RKO (cell line): Measurements from ENCODE around the gene TUBB2A.
A peak's percentile ranks its signal among the peaks of the same experiment; 100 is the strongest.
"Not testable (repeated sequence)": the region's sequence is repeated elsewhere in the genome, so short reads cannot be mapped to it uniquely, and the experiment has no call there.

ENCODE experiments used
- DNase-seq: peaks from one replicate; pipeline ENCODE4 v3.0.0-alpha.2; 2016; ENCODE audit warnings: low spot score

Gene TUBB2A

DNA sequence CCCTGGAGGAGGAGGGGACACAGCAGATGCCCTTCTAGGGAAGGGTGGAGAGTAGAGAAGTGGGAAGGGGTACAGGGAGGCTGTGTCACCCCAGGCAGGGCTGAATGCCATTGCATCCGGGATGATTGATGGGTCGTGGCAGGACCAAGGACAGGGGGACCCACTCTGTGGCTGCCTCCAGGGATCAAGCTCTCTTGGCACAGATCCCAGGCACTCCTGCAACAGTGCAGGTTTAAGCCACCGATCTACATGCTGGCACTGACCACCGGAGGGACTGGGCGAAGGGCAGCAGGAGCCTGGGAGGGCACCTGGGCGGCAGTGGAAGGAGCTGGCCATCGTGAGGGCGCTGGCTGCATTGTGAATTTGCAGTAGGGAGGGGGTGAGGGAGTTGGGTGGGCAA lies 22.6 kb upstream of the TUBB2A start:
- DNase-seq = not testable (repeated sequence)

DNA sequence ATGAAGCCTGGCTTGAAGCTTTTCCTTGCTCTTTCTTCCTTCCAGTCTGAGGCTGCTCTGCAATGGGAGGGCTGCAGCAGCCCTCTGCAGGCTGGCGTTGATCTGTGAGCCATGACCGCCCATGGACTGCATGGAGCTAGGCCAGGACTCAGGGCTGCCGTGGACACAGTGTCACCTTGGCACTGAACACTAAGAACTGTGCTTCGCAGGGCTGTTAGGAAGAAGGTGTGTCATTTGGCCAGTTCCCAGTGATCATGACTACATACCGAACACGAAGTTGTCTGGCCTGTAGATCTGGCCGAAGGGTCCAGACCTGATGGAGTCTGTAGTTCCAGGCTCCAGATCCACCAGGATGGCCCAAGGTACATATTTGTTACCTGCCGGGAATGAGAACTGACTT lies 21.3 kb upstream of the TUBB2A start:
- DNase-seq = not testable (repeated sequence)

DNA sequence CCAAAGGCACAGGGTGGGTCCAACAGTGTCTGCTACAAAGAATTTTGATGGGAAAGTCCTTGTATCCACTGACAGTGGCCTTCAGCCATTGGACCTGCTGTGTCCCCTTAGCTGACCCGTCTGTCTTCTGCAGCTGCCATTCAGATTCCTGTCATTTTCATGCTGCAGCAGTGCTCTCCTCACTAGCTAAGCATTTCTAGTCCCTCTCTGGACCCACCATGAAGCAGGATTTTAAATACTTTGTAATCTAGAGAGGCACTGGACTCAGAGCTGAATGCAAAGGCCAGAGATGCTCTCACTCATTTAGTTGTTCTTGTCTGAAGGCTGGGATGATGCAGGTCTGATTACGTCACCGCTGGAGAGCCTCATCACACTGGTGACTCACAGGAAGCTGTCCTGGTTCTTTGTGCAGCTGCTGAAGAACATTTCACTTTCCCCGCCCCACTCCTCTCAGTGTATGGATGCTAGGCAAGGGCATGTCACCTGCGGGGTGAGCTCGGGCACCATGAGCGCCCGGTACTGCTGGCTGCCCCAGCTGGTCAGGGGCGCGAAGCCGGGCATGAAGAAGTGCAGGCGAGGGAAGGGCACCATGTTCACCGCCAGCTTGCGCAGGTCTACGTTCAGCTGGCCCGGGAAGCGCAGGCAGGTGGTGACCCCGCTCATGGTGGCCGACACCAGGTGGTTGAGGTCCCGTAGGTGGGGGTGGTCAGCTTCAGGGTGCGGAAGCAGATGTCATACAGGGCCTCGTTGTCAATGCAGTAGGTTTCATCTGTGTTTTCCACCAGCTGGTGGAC lies 19.4 kb upstream of the TUBB2A start:
- DNase-seq = peak; percentile 88

DNA sequence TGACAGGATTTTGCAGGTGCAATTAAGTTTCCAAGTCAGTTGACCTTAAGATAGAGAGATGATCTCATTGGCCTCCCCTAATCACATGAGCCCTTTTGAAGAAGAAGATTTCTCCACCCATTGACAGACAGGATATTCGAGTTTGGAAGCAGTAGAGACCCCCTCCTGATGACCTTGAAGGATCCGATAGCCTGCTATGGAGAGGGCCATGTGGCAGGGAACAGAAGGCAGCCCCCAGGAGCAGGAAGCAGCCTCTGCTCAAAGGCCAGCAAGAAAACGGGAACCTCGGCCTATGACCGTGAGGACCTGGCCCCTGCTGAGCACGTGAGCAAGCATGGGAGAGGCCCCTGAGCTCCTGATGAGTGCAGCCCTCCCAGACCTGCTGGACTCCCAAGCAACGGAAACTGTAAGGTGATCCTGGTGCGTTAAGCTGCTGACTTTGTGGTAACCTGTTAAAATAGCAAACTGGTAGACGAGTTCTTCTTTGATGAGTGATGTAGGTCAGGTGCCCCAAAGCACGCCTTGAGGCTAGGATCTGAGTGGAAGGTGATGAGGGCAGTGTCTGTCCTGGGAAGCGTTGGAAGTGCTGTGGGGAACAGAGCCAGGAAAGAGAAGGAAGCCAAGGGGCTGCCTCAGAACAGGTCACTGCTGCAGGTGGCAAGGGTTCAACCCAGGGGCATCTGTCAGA lies 18.5 kb upstream of the TUBB2A start:
- DNase-seq = no peak

DNA sequence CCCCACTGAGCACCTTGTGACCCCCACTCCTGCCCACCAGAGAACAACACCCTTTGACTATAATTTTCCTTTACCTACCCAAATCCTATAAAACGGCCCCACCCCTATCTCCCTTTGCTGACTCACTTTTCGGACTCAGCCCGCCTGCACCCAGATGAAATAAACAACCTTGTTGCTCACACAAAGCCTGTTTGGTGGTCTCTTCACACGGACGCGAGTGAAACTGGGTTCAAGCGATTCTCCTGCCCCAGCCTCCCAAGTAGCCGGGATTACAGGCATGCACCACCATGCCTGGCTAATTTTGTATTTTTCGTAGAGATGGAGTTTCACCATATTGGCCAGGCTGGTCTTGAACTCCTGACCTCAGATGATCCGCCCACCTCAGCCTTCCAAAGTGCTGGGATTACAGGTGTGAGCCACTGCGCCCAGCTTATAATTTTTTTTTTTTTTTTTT lies 16.3 kb upstream of the TUBB2A start:
- not testable (repeated sequence) for DNase-seq

DNA sequence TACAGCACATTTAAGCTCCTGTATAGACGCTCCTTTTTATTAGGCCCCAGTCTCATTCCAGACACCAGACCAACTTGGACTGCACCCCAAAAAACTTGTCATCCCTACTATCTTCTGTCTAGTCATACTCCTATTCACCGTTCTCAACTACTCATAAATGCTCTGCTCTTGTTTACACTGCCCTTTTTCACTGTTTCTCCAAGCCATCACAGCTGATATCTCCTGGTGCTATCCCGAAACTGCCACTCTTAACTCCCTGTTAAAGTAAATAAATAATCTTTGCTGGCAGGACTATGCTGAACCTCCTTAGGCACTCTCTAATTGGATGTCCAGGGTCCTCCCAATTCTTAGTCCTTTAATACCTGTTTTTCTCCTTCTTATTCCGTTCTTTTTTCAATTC lies 15.4 kb upstream of the TUBB2A start:
- DNase-seq = not testable (repeated sequence)

DNA sequence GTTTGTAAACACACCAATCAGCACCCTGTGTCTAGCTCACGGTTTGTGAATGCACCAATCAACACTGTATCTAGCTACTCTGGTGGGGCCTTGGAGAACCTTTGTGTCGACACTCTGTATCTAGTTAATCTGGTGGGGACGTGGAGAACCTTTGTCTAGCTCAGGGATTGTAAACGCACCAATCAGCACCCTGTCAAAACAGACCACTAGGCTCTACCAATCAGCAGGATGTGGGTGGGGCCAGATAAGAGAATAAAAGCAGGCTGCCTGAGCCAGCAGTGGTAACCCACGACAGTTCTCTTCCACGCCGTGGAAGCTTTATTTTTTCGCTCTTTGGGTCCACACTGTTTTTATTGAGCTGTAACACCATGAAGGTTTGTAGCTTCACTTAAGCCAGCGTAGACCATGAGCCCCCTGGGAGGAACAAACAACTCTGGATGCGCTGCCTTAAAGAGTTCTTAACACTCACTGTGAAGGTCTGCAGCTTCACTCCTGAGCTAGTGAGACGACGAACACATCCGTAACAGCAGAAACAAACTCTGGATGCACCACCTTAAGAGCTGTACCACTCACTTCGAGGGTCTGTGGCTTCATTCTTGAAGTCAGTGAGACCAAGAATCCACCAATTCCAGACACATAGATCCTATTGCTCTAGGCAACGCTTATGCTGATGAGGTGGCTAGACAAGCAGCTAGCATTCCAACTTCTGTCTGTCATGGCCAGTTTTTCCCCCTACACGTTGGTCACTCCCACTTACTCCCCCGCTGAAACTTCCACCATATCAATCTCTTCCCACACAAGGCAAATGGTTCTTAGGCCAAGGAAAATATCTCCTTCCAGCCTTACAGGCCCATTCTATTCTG lies 14.2 kb upstream of the TUBB2A start:
- DNase-seq = not testable (repeated sequence)

DNA sequence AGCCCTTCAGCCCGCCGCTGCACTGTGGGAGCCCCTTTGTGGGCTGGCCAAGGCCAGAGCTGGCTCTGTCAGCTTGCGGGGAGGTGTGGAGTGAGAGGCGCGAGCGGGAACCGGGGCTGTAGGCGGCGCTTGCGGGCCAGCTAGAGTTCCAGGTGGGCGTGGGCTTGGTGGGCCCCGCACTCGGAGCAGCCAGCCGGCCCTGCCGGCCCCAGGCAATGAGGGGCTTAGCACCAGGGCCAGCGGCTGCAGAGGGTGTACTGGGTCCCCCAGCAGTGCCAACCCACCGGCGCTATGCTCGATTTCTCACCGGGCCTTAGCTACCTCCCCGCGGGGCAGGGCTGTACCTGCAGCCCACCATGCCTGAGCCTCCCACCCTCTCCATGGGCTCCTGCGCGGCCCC lies 13.3 kb upstream of the TUBB2A start:
- DNase-seq = not testable (repeated sequence)

DNA sequence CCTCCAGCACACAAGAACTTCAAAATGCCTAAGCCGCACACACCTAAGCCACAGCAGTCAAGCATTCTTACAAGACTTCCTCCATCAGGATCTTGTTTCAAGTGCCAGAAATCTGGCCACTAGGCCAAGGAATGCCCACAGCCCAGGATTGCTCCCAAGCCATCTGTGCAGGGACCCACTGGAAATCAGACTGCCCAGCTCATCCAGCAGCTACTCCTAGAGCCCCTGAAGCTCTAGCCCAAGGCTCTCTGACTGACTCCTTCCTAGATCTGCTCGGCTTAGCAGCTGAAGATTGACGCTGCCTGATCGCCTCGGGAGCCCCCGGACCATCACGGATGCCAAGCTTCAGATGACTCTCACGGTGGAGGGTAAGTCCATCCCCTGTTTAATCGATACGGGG lies 10.7 kb upstream of the TUBB2A start:
- DNase-seq = not testable (repeated sequence)

DNA sequence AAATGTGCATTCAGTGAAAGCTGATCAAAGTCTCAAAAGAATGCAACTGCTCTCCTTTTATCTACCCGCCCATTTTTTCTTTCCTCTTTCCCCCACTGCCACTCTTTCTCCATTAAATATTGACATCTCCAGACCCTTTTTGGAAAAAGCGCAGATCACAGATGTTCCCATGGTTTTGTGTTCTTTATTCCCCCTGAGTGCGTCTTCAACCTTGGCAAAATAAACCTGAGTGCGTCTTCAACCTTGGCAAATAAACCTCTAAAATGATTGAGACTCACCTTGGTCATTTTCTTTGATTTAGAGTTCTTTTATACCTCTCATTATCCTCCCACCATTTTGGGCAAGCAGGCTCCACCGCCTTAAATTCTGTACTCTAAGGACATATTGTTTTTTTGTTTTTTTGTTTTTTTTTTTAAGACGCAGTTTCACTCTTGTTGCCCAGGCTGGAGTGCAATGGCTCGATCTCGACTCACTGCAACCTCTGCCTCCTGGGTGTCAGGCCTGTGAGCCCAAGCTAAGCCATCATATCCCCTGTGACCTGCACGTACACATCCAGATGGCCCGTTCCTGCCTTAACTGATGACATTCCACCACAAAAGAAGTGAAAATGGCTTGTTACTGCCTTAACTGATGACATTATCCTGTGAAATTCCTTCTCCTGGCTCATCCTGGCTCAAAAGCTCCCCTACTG lies 9.3 kb upstream of the TUBB2A start:
- not testable (repeated sequence) for DNase-seq

DNA sequence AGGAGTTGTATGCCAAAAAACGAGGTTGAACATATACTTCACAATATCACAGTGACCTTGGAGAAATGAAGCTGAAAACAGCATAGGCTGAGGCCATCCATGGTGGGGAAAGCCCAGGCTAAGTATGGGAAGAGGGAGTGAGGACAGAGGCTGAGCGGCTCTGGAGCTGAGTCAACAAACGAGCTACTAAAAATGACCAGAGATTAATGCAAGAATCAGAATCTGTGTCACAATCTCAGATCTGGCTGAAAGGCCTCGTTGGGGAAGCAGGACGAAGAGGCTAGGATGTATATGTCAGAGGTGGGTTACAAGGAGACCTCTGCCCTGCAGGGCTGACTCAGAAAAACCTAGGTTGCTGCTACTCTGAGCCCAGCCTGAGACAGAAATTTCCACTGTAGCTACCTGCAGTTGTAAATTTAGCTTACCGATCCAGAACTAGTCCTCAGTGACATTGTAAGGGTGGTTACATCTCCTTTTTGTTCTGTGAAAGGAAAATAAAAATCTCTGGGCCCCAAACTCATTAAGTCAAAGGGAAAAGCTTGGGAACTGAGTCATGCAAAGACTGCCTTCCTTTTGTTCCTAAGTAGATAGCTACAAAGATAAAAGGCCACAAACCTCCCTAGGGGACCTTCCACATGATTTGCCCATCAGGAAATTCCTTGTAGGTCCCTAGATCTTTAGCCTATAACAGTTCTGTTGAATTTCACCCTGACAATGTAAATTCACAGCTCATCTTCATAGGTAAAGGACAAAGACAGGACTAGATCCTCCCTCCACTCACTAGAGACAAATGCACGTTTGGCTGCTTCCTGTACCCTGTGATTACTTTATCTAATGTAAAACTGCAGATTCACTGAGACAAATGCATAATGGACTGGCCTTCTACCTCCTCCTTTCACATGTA lies 8.5 kb upstream of the TUBB2A start:
- no peak for DNase-seq

DNA sequence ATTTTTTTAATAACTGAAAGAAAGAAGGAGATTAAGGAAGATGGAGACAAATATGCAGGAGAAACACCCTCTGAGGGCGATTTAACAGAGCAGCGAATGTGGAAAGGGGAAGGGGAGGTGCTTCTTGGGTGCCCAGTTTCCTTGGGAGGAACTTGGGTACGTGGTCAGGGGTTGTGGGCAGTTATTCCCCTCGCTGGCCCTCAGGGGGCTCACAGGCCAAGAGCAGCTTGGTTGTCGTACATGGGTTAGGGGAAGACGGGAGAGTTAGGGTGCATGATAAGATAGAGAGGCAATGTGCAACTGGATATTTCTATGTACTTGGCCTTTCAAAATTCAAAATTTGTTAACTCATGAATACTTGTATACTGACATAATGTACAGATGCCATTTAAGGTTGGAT lies 7.0 kb upstream of the TUBB2A start:
- DNase-seq = no peak

DNA sequence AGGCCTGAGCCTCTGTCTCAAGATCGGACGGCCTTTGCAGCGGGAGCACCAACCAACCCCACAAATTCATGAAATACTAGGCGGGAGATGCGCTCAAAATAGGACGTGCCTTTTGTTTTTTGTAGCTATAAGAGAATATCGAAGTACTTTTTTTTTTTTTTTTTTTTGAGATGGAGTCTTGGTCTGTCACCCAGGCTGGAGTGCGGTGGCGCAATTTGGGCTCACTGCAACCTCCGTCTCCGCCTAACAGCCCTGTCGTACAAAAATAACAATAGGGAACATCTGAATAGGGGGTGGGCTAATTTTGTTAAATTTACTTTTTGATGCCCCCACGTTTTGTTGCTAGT lies 5.9 kb upstream of the TUBB2A start:
- DNase-seq = no peak

DNA sequence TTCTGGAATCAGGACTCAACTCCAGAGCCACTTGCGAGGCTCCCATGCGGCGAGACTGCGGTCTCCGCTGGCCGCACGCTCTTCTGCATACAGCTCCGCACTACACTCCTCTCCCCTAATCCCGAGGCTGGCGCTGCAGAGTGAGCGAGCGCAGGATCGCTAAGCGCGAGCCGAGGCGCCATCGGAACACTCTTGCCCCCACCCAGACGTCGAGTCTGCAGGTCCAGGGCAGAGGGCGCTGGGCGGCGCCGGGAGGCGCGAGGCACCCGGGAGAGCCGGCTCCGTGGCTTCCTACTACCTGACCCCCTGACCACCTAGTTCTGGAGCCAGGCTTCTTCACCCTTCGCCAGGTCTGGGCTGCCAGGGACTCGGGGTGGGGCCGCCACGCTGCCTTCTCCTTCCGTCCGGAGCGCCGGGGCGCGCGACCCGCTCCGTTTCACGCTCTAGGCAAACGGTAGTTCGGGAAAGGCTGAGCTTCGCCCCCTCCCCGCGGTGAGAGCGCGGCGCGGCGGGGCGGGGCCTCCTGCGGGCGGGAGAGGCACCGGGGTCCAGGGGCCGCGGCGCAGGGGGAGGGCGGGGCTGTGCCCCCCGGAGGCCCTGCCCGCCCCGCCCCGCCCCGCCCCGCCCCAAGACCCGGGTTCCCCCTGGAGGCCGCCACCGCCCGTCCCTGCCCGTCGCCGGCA lies 5.4 kb upstream of the TUBB2A start:
- DNase-seq = peak; percentile 72

DNA sequence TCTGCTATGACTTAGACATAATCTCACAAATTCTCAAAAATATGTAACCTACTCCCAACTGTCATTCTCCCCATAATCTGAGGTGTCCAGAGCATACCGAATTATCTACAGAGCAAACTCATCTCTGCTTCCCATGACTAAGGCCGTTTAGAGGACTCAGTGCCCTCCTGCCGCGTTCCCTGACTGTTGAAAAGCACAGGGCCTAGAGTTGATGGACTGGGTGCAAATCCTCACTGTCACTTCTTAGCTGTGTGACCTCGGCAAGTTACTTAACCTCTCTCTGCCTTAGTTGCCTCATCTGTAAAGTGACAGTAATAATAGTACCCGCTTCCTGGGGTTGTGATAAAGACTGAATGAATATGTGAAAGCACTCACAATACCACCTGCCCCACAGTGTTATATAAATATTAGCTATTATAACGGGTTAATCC lies 4.7 kb upstream of the TUBB2A start:
- DNase-seq = peak; percentile 90

DNA sequence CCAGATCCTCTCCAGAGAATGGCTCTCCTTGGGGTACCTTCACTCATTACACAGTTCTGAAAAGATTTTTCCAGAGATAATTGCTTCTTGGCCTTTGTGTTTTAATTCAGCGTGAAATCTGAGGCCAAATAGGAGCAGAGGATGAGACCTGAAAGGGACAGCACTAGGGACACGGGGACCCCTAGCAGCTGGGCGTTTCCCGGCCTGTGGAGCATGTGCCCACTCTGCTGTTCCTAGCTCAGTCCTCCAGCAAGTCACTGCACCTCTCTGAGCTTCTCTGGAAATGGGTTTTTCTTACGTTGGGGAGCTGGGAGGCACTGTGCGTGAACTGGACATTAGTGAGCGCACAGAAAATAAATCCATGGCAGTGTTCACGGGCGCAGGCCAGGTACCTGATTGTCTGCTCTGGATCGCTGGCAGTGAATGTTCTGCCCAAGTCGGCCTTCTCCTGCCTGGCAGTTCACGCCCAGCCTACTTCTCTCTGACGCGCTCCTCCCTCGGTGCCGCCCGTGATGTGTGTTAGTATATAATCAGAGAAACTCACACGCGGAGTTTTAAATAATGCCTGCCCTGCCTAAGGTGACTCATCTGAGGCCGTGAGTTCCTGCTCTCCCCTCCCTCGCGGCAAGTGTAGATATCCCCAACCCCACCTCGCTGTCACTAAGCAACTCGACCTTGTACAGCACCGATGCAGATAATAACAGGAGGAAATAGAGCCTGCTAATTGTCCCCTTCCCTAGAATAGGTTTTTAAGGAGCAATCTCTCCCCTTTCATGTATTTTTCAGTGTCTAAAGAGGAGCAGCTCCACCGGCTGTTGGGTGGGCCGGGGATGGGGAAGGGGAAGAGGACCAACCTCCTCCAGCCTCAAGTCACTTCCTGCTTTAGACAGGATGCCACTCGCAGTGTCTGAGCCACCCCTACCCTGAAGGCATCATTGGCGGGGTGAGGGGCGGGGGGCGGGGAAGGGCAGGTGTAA lies 2.7 kb upstream of the TUBB2A start:
- DNase-seq = no peak

DNA sequence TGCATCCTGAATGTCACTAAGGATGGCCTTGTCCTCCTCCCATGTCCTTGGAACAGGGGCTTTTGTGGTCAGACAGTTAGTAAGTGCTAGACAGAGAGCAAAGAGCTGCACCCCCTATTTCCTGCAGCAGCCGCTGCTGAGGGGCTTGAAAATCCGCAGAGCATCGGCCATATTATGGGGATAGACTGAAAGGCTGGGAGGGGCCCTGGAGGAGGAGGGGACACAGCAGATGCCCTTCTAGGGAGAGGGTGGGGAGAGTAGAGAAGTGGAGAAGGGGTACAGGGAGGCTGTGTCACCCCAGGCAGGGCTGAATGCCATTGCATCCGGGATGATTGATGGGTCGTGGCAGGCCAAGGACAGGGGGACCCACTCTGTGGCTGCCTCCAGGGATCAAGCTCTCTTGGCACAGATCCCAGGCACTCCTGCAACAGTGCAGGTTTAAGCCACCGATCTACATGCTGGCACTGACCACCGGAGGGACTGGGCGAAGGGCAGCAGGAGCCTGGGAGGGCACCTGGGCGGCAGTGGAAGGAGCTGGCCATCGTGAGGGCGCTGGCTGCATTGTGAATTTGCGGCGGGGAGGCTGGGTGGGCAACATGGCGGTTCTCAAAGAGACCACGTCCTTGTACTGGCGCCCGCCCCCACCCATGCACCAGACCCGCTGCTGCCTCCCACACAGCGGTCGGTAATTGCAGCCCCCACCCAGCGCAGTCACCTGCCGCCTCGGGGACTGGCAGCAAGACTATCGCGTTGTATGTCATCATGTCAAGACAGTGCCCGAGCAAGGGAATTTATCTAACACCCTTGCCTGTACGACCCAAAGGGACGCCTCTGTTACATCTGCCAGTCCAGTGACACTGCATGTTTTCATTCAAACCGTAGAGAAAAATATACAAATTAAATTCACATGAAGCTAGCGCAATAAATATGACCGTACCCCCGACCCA lies 887 bp downstream of the TUBB2A start:
- DNase-seq = peak; percentile 45

DNA sequence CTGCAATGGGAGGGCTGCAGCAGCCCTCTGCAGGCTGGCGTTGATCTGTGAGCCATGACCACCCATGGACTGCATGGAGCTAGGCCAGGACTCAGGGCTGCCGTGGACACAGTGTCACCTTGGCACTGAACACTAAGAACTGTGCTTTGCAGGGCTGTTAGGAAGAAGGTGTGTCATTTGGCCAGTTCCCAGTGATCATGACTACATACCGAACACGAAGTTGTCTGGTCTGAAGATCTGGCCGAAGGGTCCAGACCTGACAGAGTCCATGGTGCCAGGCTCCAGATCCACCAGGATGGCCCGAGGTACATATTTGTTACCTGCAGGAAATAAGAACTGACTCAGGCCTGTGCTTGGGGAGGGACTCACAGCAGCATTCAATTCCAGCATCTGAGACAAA lies 1.9 kb downstream of the TUBB2A start:
- DNase-seq = not testable (repeated sequence)
